ENCODE data around the gene ATP9A. TPM values are rescaled to one million over a fixed set of nuclear protein-coding genes. Genes with fewer than 3 reads are reported as not detected.
A peak's percentile ranks its signal among the peaks of the same experiment; 100 is the strongest.
"Not testable (repeated sequence)": the region's sequence is repeated elsewhere in the genome, so short reads cannot be mapped to it uniquely, and the experiment has no call there.

ATP9A gene, protein sequence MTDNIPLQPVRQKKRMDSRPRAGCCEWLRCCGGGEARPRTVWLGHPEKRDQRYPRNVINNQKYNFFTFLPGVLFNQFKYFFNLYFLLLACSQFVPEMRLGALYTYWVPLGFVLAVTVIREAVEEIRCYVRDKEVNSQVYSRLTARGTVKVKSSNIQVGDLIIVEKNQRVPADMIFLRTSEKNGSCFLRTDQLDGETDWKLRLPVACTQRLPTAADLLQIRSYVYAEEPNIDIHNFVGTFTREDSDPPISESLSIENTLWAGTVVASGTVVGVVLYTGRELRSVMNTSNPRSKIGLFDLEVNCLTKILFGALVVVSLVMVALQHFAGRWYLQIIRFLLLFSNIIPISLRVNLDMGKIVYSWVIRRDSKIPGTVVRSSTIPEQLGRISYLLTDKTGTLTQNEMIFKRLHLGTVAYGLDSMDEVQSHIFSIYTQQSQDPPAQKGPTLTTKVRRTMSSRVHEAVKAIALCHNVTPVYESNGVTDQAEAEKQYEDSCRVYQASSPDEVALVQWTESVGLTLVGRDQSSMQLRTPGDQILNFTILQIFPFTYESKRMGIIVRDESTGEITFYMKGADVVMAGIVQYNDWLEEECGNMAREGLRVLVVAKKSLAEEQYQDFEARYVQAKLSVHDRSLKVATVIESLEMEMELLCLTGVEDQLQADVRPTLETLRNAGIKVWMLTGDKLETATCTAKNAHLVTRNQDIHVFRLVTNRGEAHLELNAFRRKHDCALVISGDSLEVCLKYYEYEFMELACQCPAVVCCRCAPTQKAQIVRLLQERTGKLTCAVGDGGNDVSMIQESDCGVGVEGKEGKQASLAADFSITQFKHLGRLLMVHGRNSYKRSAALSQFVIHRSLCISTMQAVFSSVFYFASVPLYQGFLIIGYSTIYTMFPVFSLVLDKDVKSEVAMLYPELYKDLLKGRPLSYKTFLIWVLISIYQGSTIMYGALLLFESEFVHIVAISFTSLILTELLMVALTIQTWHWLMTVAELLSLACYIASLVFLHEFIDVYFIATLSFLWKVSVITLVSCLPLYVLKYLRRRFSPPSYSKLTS
- total RNA-seq = 37.6 and 37.9 TPM in 2 replicates

DNA sequence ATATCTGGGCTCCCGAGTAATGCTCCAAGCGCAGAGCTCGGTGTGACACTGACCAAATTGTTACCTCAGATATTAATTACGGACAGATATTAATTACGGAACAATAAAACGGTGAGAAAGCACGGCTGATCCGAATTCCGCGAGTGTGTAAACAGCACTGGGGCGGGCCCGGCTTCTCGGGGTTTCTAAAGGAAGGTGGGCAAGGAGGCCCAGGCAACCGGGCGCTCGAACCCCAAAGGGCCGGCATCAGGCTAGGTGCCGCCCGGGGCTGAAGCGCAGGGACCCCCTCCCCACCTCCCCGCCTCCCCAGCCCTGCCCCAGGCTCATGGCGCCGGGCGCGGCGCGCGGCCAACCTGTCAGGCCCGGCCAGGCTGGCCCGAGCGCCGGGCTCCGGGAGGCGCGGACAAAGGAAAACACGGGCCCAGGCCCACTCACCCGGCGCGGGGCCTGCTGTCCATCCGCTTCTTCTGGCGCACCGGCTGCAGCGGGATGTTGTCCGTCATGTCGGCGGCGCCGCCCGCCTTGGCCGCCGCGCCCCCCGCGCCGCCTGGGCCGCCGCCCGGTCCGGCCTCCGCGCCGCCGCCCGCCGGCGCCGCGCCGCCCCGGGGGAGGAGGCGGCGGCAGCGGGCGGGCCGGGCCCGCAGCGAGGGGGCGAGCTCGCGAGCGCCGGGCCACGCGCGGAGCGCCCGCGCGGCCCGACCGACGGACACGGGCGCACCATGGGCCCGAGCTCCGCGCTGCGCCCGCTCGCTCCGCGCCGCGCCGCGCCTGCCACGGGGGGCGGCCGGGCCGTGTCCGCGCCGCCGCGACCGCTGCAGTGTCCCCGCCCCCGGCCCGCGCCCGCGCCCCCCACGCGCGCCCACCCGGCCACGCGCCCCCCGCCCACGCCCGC lies at the start of gene ATP9A:
TSS of gene ATP9A (minus strand) at position 524 of the 892 bp plus-strand sequence. CDS start at position 503, 21 bp downstream.
- TF ChIP-seq, protein P1, sequence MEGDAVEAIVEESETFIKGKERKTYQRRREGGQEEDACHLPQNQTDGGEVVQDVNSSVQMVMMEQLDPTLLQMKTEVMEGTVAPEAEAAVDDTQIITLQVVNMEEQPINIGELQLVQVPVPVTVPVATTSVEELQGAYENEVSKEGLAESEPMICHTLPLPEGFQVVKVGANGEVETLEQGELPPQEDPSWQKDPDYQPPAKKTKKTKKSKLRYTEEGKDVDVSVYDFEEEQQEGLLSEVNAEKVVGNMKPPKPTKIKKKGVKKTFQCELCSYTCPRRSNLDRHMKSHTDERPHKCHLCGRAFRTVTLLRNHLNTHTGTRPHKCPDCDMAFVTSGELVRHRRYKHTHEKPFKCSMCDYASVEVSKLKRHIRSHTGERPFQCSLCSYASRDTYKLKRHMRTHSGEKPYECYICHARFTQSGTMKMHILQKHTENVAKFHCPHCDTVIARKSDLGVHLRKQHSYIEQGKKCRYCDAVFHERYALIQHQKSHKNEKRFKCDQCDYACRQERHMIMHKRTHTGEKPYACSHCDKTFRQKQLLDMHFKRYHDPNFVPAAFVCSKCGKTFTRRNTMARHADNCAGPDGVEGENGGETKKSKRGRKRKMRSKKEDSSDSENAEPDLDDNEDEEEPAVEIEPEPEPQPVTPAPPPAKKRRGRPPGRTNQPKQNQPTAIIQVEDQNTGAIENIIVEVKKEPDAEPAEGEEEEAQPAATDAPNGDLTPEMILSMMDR (IDR thresholded peaks at IDR 0.05; ENCODE audit: insufficient read depth, low read length, poor library complexity, severe bottlenecking) = no peak
- no peaks in the 10 kb centered on the region for H3K36me3 ChIP-seq (ENCODE audit: control insufficient read depth, insufficient read depth, low read length)
- DNase-seq (ENCODE audit: low read depth) = no peak
- no peaks in the 10 kb centered on the region for H3K27me3 ChIP-seq (ENCODE audit: control insufficient read depth, insufficient read depth, low read length)
- H3K4me3 ChIP-seq (ENCODE audit: low read depth, low read length) = peak within 1 kb of the TSS; percentile 82

DNA sequence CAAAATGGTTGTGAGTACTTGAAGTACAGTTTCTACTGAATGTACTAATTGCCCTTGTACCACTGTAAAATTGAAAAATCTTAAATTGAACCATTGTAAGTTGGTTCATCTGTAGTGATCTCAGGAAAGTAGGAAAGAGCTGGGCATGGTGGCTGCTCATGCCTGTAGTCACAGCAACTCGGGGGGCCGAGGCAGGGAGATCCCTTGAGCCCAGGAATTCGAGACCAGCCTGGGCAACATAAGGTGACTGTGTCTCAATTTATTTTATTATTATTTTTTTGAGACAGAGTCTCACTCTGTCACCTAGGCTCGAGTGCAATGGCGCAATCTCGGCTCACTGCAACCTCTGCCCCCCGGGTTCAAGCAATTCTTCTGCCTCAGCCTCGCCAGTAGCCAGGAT lies 48.7 kb upstream of the ATP9A start:
- H3K4me3 ChIP-seq (ENCODE audit: low read depth, low read length); DNase-seq (ENCODE audit: low read depth); H3K36me3 ChIP-seq (ENCODE audit: control insufficient read depth, insufficient read depth, low read length); H3K27me3 ChIP-seq (ENCODE audit: control insufficient read depth, insufficient read depth, low read length): not testable (repeated sequence)

DNA sequence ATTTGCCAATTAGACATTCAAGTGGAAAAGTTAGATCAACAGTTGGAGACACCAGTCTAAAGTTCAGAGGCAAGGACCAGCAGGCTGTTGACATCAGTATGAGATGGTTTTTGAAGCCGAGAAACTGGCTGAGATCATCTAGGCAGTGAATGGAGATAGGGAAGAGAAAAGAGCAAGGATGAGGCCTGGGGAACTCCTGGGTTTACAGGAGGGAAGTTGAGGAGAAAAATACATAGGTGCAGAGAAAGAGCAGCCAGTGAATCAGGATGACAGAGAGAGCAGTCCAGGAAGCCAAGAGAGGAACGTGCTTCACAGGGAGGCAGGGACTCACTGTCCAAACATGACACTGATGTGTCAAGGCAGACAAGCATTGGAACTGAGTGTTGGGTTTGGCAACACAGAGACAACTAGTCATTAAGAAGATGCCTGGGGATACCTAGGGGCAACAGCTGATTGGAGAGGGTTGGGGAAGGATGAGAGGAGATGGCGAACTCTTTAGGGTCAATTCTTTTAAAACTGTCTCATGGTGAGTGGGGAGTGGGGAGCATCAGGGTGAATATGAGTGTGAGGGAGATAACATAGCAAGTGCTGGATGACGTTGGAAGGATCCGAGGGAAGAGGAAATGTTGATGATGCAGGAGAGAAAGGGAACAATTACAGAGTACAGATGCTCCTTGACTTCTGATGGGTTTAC lies 47.3 kb upstream of the ATP9A start:
- DNase-seq (ENCODE audit: low read depth) = no peak
- no peak overlapping the region for H3K4me3 ChIP-seq (ENCODE audit: low read depth, low read length)
- H3K36me3 ChIP-seq (ENCODE audit: control insufficient read depth, insufficient read depth, low read length) = no peaks in the 10 kb centered on the region
- no peaks in the 10 kb centered on the region for H3K27me3 ChIP-seq (ENCODE audit: control insufficient read depth, insufficient read depth, low read length)
- TF ChIP-seq, protein P1 (IDR thresholded peaks at IDR 0.05; ENCODE audit: insufficient read depth, low read length, poor library complexity, severe bottlenecking) = no peak

DNA sequence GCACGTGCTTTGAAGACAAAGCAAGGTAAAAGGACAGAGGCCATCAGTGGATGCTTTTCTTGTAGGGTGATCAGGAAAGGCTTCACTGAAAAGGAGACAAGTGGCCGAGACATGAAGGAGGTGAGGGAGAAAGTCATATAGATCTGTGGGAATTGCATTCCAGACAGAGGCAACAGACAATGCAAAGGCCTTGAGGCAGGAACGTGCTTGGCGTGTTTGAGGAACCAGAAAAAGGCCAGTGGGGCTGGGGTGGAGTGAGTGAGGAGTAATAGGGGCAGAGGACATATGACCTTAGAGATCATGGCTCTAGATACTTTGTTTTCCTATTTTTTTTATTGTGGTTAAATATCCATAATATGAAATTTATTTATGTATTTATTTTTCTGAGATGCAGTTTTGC lies 44.7 kb upstream of the ATP9A start:
- no peak overlapping the region for H3K4me3 ChIP-seq (ENCODE audit: low read depth, low read length)
- H3K27me3 ChIP-seq (ENCODE audit: control insufficient read depth, insufficient read depth, low read length) = no peaks in the 10 kb centered on the region
- no peaks in the 10 kb centered on the region for H3K36me3 ChIP-seq (ENCODE audit: control insufficient read depth, insufficient read depth, low read length)
- DNase-seq (ENCODE audit: low read depth) = no peak
- TF ChIP-seq, protein P1 (IDR thresholded peaks at IDR 0.05; ENCODE audit: insufficient read depth, low read length, poor library complexity, severe bottlenecking) = no peak

DNA sequence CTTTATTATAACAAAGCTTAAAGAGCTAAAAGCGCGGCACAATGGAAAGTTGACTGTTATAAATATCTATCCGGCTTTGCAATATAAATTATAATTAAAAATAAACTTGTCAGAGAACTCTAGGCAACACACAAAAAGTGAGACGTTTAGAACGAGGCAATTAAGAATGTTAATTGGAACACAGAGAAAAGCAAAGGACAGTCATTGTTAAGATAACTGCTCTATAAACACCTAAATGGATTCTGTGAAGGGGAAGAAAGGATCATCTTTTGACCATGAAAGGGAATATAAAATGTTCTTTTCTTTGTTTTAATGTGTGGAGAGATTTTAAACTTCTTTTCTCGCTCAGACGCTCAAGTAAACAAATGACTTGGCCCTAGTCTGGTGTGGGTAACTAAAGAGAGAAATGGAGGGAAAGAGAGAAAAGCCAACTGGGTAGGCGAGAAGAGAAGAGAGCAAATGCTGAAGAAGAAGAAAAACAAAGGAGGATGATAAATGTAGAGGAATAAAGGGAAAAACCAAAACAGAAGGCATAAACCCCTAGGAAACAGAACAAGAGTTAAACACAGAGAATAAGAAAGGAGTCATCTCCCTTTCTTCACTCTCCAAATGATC lies 43.4 kb upstream of the ATP9A start:
- Histone ChIP-seq H3K36me3 (ENCODE audit: control insufficient read depth, insufficient read depth, low read length) (no peaks in the 10 kb centered on the region), H3K4me3 (ENCODE audit: low read depth, low read length) (no peak overlapping the region), H3K27me3 (ENCODE audit: control insufficient read depth, insufficient read depth, low read length) (no peaks in the 10 kb centered on the region)
- TF ChIP-seq, protein P1 (IDR thresholded peaks at IDR 0.05; ENCODE audit: insufficient read depth, low read length, poor library complexity, severe bottlenecking) = no peak
- DNase-seq (ENCODE audit: low read depth) = no peak
